ENCODE data around the gene ZNF518A.
"Not testable (repeated sequence)": the region's sequence is repeated elsewhere in the genome, so short reads cannot be mapped to it uniquely, and the experiment has no call there.

Gene ZNF518A

DNA sequence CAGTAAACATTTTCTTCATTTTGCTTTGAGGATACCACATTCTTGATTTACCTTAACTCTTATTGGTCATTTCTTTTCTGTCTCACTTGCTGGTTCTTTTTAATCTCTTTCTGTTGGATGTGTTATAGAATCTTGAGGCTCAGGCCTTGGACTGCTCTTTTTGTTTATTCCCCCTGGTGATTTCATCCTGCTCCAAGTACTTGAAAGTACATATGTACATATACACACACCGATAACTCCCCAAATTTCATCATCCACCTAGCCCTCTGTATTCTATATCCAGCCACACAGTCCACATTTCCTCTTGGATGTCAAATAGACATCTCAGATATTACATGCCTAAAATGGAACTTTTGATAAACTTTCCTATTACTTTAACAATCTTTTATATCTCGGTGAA, 7.5 kb downstream of the ZNF518A start:
- no peak for DNase-seq (ENCODE audit: low spot score)

DNA sequence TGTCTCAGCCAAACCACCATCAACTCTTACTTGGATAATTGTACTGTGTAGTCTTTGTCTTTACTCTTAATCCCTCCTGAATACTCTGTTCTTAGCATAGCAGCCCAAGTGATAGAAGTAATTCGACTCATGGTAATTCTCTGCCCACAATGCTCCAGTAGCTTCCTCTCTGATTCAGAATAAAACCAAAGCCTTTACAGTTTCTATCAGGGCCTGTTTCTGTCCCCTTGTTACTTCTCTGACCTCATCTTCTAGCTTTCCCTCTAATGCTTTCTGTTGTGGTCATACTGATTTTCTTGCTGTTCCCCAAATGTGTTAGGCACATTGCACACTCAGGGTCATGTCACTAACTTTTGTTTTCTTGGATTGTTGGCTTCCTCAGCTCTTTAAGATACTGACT, 8.0 kb downstream of the ZNF518A start:
- DNase-seq (ENCODE audit: low spot score) = no peak

DNA sequence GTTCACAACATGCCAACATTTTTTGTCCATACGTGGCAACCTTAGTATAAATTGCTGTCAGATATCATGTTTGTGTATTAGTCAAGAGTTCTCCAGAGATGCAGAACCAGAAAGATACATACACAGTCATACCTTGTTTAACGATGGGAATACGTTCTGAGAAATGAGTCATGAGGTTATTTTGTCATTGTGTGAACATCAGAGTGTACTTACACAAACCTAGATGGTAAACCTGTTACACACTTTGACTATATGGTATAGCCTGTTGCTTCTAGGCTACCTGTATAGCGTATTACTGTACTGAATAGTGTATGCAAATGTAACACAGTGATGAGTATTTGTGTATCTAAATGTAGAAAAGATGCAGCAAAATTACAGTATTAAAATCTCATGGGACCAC, 22.3 kb downstream of the ZNF518A start:
- no peak for DNase-seq (ENCODE audit: low spot score)

DNA sequence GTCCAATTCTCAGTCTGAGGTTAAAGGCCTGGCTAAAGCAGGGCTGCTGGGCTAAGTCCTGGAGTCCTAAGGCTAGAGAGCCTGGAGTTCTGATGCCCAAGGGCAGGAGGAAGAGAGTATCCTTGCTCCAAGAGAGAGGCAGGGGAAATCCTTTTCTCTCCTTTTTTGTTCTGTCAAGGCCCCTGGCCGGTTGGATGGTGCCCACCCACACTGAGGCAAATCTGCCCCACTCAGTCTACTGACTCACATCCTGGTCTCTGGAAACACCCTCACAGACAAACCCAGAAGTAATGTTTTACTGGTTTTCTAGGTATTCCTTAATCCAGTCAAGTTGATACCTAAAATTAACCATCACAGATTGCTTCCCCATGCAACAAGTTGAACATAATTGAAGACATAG, 23.0 kb downstream of the ZNF518A start:
- no peak for DNase-seq (ENCODE audit: low spot score)

DNA sequence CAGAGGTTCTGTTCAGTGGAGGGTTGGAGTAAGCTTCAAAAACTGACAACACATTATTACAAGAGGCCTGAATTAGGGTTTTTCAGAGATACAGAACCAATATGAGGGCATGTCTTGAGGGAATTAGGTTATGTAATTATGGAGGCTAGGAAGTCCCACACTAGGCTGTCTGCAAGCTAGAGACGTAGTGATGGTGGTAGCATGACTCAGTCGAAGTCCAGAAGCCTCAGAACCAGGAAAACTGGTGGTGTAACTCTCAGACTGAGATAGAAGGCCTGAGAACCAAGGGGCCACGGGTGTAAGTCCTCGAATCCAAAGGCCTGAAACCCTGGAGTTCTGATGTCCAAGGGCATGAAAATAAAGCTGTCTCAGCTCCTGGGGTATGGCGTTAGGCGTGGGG, 35.6 kb downstream of the ZNF518A start:
- DNase-seq (ENCODE audit: low spot score) = no peak

DNA sequence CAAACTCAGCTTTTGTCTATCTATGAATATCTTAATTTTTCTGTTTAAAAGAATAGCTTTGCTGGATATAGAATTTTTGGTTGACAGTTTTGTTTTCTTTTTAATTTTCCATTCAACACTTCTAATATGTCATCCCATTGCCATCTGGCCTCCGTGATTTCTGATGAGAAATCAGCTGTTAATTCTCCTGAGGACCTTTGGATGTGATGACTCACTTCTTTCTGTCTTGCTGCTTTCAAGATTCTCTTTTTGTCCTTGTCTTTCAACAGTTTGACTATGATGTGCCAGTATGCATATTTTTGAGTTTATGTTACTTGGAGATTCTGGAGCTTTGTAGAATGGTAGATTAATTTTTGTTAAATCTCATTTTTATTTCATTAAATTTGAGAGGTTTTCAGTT, 38.4 kb downstream of the ZNF518A start:
- DNase-seq (ENCODE audit: low spot score) = no peak

DNA sequence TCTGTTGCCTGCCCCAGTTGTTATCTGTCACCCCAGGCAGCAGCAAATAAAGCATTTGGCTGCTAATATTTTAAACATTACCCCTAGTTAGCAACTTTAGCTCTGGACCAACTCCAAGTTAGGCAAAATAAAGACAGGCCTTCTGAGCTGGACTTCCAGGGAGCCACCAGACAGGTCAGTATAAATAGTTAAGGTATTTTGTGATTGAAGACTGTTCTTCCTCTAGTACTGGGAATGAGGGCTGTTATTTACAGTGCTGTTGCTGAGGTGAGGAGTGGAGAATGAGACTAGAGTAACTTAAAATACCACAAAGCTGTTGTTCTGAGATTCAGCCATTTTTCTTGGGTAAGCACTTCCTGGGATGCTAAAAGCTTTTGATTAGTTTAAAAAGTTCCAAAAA, 40.1 kb downstream of the ZNF518A start:
- no peak for DNase-seq (ENCODE audit: low spot score)

DNA sequence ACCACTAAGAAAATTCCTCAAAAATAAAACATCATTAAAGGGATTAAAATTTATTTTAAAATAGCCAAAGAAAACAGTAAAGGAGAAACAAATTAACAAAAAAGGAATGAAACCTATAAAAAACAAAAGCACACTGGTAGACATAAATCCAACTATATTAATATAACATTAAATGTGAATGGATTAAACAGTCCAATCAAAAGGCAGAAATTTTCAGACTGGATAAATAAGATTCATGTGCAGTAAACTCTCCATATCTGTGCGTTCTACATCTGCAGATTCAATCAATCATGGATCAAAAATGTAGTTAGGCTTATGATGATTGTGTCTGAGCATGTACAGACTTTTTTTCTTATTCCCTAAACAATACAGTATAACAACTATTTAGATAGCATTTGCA, 42.6 kb downstream of the ZNF518A start:
- DNase-seq (ENCODE audit: low spot score) = no peak

DNA sequence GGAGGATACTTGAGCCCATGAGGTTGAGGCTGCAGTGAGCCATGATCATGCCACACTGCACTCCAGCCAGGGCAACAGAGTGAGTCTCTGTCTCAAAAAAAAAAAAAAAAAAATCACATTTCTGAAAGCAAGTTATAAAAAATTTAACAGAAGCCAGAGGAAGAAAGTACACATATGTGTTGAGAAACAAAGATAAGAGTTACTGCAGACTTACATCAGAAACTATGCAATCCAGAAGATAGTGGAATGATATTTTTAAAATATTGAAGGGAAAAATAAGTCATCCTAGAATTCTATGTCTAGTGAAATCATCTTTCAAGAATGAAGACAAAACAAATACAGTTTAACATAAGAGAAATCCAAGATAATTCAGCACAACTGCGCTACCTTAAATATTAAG, 46.9 kb downstream of the ZNF518A start:
- no peak for DNase-seq (ENCODE audit: low spot score)

DNA sequence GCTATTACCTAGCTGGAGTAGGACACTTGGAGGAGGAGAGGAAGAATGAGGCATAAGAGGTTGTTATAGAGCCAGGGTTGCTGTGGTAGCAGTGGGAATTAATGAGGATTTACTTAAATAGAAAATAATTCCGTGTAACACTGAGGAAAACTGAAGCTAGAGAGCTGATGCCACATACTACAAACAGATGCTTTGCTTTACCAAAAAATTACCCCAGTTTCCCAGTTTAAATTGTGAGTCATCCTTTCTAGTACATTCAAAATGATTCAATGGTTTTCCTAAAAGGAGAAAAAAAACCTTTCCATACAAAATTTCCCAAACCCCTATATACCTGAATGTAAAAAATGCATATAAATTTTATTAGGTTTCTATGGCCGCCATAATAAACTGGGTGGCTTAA, 58.3 kb downstream of the ZNF518A start:
- DNase-seq (ENCODE audit: low spot score) = no peak

DNA sequence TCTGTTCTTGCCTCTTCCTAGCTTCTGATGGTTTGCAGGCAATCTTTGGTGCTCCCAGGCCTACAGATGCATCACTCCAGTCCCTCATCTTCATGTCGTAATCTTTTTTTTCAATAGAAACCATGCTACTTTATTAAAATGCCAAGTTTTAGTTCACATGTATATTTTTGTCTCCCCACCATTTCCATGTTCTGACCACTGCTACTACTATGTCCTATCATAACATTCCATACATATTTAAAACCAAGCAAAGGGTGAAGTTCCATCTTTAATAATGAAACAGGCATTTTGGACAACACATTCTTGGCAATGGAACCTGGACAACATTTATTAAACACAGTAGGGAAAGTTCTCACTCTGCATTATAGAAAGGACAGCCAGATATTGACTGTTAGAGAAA, 58.8 kb downstream of the ZNF518A start:
- no peak for DNase-seq (ENCODE audit: low spot score)

DNA sequence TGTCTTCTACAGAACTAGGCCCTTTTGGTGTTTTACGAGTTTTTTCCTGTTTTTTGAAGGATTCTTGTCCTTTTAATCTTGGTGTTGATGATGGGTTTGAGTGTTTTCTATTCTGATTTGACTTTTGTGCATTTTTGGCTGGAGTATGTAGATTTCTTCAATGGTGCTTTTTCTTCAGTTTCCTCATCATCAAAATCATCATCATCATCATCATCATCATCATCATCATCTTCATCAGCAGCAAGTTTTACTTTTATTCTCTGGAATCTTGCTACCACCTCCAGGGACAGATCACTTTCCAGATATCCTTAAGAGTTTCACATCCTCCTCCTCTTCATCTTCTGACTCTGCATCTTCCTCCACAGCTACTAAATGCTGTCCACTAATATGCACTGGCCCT, 59.4 kb downstream of the ZNF518A start:
- not testable (repeated sequence) for DNase-seq (ENCODE audit: low spot score)

DNA sequence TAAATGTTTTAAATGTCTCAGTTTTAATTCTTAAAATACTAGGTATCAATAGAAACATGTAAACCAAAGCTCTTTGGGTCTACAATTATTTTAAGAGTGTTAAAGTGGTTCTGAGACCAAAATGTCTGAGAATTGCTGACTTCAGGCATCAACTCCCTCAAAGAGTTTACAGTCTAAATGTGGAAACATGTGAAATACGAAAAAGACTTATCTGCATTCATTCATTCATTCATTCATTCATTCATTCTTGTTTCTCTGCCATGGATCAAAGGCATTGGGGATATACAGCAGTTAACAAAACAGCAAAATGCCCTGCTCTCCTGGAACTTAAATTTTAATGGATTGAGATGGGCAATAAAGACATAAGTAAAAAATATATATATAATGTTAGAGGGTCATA, 71.4 kb downstream of the ZNF518A start:
- DNase-seq (ENCODE audit: low spot score) = no peak

DNA sequence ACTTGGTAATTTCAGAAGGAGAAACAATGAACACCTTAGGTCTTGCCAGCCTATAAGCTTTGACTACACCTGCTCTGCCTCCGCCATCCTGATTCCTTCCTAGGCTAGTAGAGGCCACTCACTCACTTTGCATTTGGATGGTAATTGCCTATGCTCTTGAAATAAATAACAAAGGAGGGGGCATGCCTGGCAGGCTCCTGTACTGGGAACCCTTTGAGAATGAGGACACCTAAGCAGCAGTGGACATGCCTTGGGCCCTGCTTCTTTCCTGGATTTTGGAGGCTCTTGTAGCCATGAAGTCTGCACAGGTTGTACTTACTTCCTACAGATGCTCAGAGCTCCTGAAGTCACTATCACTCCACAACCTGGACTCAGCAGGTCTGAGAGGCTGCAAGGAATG, 75.5 kb downstream of the ZNF518A start:
- no peak for DNase-seq (ENCODE audit: low spot score)

DNA sequence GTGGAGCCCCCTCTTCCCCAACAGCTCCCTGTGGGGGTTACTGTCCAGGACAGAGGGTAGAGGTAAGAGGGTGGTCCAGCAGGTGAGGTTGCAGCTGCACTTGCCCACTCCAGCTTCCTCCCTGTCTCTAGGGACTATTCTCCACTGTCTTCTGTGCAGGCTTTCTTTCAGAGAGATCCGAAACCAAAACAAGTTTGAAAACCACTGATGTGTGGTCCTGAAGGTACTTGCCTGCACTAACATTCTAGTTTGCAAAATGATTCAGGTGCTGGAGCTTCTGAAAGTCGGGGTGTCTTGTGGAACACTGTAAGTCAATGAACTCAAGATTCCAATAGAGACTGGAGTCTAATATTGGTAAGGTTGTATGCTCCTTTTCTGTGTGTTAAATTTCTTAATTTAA, 78.2 kb downstream of the ZNF518A start:
- no peak for DNase-seq (ENCODE audit: low spot score)

DNA sequence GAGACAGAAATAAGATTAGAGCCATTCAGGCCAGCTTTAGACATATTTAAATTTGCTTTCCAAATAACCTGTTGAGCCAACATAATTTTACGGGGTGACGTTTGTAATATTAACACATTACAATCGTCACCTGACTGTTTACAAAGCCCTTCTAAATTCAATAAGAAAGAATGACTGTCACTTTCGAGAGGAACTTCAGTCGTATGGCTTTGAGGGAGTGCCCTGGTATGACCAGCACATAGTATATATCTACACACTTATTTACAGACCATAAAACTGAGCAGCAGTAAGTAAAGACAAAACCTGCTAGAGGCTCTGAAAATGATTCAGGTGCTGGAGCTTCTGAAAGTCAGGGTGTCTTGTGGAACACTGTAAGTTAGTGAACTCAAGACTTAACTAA, 78.8 kb downstream of the ZNF518A start:
- DNase-seq (ENCODE audit: low spot score) = no peak

DNA sequence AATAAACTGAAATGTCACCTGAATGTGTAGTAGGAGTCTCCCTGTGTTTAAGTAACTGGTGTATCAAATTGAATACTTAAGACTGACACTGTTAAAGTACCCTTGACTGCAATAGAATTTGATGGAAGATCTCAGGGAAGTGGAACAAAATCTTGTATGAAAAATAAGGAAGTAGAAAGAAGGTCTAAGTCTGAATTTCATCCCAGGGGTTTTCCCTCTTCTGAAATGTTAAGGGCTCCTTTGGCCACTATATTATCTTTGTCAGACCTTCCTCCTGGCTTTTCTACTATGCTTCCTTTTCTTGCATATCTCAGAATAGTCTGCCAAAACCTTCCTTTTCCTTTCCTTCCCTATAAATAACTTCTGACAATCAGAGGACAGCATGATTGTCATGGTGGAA, 81.7 kb downstream of the ZNF518A start:
- no peak for DNase-seq (ENCODE audit: low spot score)

DNA sequence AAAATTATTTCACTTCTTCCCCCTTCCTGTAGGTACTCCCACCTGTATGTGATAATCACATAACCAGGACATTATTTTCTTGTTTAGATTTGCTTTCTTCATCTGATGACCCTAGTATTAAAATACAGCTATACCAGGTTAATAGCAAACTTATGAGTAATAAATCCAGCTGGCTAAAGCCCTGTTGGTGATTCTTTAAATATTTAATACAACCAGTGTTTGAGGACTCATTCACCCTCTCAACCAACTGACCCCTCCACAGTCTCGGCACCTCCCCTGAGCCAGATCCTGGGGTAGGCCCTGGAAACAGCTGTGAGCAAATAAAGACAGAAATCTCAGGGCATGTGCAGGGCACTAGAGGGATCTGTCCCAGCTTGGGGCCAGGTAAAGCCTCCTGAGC, 82.8 kb downstream of the ZNF518A start:
- no peak for DNase-seq (ENCODE audit: low spot score)
